NCI-H446 (cell line): ENCODE results near the gene SMIM38.

ENCODE experiments used
- DNase-seq, 2 experiments: peaks; one replicate each; lab custom pipeline; 2025; lab: John Stamatoyannopoulos, UW

Gene SMIM38

DNA sequence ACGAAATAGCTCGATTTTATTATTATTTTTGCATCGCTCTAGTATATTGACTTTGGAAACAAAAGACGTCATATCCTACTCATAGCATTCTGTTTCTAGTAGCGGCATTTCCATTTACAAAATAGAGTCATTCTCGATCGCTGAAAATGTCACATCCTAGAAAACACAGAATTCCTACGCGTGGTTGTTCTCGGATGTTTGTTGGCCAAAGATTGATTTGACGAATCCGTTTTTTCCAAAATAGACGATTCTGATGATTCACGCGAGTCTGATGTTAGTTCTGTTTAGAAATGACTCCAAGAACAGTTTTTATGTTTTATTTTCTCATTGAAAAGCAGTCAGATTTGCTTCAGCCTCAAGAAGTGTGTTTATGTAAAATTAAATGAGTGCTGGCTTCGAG is 47.6 kb downstream of the SMIM38 start:
- no peak for DNase-seq

DNA sequence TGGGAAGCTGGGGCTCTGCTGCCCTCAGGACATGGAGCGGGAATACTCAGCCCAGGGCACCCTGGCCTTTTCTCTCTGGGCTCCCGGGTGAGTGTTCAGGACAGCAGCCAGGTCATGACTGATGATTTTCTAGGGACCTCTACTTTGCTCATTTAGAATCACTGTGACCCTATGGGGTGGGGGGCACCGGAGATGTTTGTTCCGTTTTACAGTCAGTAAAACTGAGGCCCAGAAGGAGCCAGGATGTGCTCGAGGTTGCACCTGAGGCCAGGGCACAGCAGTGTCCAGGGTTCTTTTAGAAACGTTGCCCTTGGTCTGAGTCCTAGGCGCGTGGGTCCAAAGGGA is 48.1 kb downstream of the SMIM38 start:
- no peak for DNase-seq

- DNase-seq: no peak
These were observed 48.7 kb downstream of the SMIM38 start for GRCh38 chr11:69204246-69204940.

DNA sequence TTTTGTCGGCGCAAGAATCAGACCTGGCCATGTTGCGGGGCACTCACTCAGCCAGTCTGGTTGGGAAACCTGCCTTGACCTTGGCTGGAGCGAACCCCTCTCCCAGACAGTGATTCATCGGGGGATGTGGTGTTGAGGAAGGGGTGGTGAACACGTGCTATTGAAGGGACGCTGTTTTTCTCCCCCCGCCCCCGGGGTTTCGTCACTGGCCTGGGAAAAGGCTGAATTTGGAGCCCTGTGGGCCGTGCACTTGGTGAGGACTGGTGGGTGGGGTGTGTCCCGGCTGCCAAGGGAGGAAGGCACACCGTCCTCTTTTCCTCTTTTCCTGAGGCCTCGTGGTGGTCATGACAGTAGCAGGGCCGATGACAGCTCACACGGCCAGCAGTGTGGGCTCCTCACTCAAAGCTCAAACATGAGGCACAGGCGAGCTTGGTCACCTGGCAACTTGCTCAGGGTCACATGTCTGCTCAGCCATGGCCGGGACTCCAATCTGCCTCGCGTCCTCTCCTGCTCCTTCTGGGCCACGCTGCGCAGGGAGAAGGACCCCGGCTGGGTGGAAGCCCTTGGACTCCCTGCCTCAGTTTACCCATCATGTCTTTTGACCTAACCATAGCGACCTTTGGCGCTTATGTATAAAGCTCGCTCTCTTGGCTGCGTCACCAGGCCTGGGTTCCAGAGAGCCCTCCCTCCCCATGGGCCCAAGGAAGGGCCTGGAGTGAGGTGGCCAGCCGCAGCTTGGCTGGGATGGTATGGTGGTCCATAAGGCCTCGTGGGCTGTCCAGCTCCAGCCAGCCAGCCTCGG is 49.4 kb downstream of the SMIM38 start:
- no peak for DNase-seq
